GM12878 (cell line): ENCODE data around the gene TBC1D2B. TPM values are rescaled to one million over a fixed set of nuclear protein-coding genes. Genes with fewer than 3 reads are reported as not detected.

ENCODE experiments used
- EED ChIP-seq: sonication (generic); IDR thresholded peaks from 2 replicates; pipeline ENCODE4 v1.6.1; 2016; ENCODE audit warnings: antibody characterized with exemption, low read depth
- ESRRA ChIP-seq: IDR thresholded peaks from 2 replicates; pipeline ENCODE4 v1.6.1; 2012; ENCODE audit warnings: mild to moderate bottlenecking, low read length, improper control_type of control experiment
- IKZF1 ChIP-seq: fragments of 450-650 bp; conservative IDR thresholded peaks from 2 replicates; pipeline ENCODE4 v1.6.1; 2017; ENCODE audit warnings: antibody characterized with exemption, mild to moderate bottlenecking
- IKZF2 ChIP-seq, 2 experiments: fragments of 450-650 bp; IDR thresholded peaks; 2 replicates each; pipeline ENCODE4 v1.6.1; 2017; ENCODE audit warnings: mild to moderate bottlenecking in 2 of 2, moderate library complexity in 2 of 2
- IRF4 ChIP-seq: IDR thresholded peaks from 2 replicates; pipeline ENCODE4 v1.6.1; 2011; ENCODE audit warnings: low read depth, low read length
- MEF2B ChIP-seq: fragments of 450-650 bp; IDR thresholded peaks from 2 replicates; pipeline ENCODE4 v1.6.1; 2018; ENCODE audit warnings: mild to moderate bottlenecking, moderate library complexity; ENCODE audit not compliant: partially characterized antibody, poor library complexity, severe bottlenecking
- NBN ChIP-seq: fragments of 450-650 bp; IDR thresholded peaks from 2 replicates; pipeline ENCODE4 v1.6.1; 2016
- NR2C1 ChIP-seq: fragments of 450-650 bp; IDR thresholded peaks from 2 replicates; pipeline ENCODE4 v1.6.1; 2017; ENCODE audit warnings: antibody characterized with exemption, mild to moderate bottlenecking, moderate library complexity
- POLR2AphosphoS2 ChIP-seq: IDR thresholded peaks from 2 replicates; pipeline ENCODE4 v1.6.1; 2011; ENCODE audit warnings: low read depth, mild to moderate bottlenecking, low read length, improper control_type of control experiment, moderate library complexity
- RAD51 ChIP-seq: fragments of 450-650 bp; IDR thresholded peaks from 2 replicates; pipeline ENCODE4 v1.6.1; 2016; ENCODE audit warnings: moderate library complexity, mild to moderate bottlenecking, inconsistent platforms
- RELA ChIP-seq: fragments of 450-650 bp; IDR thresholded peaks from 2 replicates; pipeline ENCODE4 v1.8.0; 2014; ENCODE audit warnings: borderline replicate concordance; ENCODE audit not compliant: partially characterized antibody
- TCF12 ChIP-seq: IDR thresholded peaks from 2 replicates; pipeline ENCODE4 v1.6.1; 2011; ENCODE audit warnings: low read depth, mild to moderate bottlenecking, low read length
- TCF3 ChIP-seq: IDR thresholded peaks from 2 replicates; pipeline ENCODE4 v1.6.1; 2012; ENCODE audit warnings: low read depth, mild to moderate bottlenecking, low read length, borderline replicate concordance; ENCODE audit not compliant: insufficient read depth
- polyA plus RNA-seq, 11 experiments: library from polyadenylated mRNA; depleted of rRNA in 4 of 11; unstranded in 6 of 11; stranded (reverse) in 5 of 11; fragments of >200 nt; fragmentation: Nextera tagmentation in 4 of 11; fragmentation: Illumina TruSeq in 1 of 11; extraction: Ambion mirVana in 4 of 11; extraction: Trizol in 1 of 11; gene quantifications; 1 replicate in 1 of 11; 2 replicates in 10 of 11; pipeline versions ENCODE4 v1.2.1 to v1.2.3, GENCODE V29; 2011 to 2016; ENCODE audit warnings: inconsistent platforms in 2 of 11, missing spikeins in 2 of 11, low read depth in 1 of 11
- total RNA-seq, 4 experiments: library from RNA; depleted of rRNA in 3 of 4; stranded (reverse); fragments of >200 nt in 3 of 4; fragmentation: Illumina TruSeq in 1 of 4; extraction: Trizol in 1 of 4; gene quantifications; 2 replicates each; pipeline versions ENCODE4 v1.2.1 to v1.2.3, GENCODE V29; 2013 to 2021
- TF ChIP-seq, protein P1 (sequence below): IDR thresholded peaks from 2 replicates; pipeline ENCODE4 v1.6.1; 2012; ENCODE audit warnings: mild to moderate bottlenecking, low read depth, low read length
- TF ChIP-seq, protein P2 (sequence below): fragments of 450-650 bp; IDR thresholded peaks from 2 replicates; pipeline ENCODE4 v1.6.1; 2017; ENCODE audit warnings: mild to moderate bottlenecking, moderate library complexity
- TF ChIP-seq, protein P3 (sequence below): fragments of 450-650 bp; IDR thresholded peaks from 2 replicates; pipeline ENCODE4 v1.6.1; 2017; ENCODE audit warnings: low read depth, mild to moderate bottlenecking, moderate library complexity
- TF ChIP-seq, protein P4 (sequence below): IDR thresholded peaks from 2 replicates; pipeline ENCODE4 v1.6.1; 2011; ENCODE audit warnings: low read depth, mild to moderate bottlenecking, low read length, moderate library complexity, borderline replicate concordance; ENCODE audit errors: extremely low read depth
- TF ChIP-seq, protein P5 (sequence below): fragments of 450-650 bp; IDR thresholded peaks from 2 replicates; pipeline ENCODE4 v1.6.1; 2018; ENCODE audit warnings: mild to moderate bottlenecking, low read depth, moderate library complexity; ENCODE audit not compliant: partially characterized antibody

The TBC1D2B gene
- total and polyA plus RNA-seq, 10 of the 15 experiments (the other 5 are each of a cell fraction or from before 2014, with no cell fraction given) = 1.3 to 53.4 (median 19.4) TPM

DNA sequence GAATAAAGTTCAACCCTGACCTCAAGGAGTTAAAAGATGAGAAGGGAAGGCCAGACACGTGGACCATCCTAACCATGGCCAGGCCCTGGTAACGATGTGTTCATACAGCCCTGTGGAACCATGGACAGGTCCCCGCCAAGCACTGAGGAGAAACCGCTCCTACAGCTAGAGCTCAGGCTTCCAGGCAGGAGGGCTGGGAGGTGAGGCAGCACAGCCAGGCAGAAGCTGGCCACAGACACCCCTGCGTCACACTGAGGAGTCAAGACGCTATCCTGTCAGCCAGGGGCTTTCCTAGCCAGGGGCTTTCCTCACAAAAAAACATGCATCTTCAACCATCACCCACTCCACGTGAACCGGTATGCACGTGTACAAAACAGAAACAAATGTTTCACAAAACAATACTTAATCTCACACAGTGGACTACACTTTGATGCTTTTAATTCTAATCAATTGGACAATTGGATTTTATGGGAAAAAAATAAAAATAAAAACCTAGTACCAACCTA is 73.2 kb downstream of the TBC1D2B start (continued):
- TF ChIP-seq TCF3 (no peak), RAD51 (peak; percentile 74), IKZF2 (IDR thresholded peaks at IDR 0.05) (peak in 1 of 2 experiments; percentile 55; a peak in 1 of 4 replicates), NR2C1 (no peak), TCF12 (no peak), IKZF1 (peak; percentile 40), ESRRA (no peak), NBN (peak; percentile 46; the same call in 1 of the 2 replicates), POLR2AphosphoS2 (no peak), IRF4 (no peak), MEF2B (peak; percentile 55), RELA (peak; percentile 99), EED (0 out of 2 replicates have a peak, but pooled peaks have one; percentile 22)
- TF ChIP-seq, protein P1, sequence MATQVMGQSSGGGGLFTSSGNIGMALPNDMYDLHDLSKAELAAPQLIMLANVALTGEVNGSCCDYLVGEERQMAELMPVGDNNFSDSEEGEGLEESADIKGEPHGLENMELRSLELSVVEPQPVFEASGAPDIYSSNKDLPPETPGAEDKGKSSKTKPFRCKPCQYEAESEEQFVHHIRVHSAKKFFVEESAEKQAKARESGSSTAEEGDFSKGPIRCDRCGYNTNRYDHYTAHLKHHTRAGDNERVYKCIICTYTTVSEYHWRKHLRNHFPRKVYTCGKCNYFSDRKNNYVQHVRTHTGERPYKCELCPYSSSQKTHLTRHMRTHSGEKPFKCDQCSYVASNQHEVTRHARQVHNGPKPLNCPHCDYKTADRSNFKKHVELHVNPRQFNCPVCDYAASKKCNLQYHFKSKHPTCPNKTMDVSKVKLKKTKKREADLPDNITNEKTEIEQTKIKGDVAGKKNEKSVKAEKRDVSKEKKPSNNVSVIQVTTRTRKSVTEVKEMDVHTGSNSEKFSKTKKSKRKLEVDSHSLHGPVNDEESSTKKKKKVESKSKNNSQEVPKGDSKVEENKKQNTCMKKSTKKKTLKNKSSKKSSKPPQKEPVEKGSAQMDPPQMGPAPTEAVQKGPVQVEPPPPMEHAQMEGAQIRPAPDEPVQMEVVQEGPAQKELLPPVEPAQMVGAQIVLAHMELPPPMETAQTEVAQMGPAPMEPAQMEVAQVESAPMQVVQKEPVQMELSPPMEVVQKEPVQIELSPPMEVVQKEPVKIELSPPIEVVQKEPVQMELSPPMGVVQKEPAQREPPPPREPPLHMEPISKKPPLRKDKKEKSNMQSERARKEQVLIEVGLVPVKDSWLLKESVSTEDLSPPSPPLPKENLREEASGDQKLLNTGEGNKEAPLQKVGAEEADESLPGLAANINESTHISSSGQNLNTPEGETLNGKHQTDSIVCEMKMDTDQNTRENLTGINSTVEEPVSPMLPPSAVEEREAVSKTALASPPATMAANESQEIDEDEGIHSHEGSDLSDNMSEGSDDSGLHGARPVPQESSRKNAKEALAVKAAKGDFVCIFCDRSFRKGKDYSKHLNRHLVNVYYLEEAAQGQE = peak; percentile 45; the same call in 1 of the 2 replicates
- TF ChIP-seq, protein P2, sequence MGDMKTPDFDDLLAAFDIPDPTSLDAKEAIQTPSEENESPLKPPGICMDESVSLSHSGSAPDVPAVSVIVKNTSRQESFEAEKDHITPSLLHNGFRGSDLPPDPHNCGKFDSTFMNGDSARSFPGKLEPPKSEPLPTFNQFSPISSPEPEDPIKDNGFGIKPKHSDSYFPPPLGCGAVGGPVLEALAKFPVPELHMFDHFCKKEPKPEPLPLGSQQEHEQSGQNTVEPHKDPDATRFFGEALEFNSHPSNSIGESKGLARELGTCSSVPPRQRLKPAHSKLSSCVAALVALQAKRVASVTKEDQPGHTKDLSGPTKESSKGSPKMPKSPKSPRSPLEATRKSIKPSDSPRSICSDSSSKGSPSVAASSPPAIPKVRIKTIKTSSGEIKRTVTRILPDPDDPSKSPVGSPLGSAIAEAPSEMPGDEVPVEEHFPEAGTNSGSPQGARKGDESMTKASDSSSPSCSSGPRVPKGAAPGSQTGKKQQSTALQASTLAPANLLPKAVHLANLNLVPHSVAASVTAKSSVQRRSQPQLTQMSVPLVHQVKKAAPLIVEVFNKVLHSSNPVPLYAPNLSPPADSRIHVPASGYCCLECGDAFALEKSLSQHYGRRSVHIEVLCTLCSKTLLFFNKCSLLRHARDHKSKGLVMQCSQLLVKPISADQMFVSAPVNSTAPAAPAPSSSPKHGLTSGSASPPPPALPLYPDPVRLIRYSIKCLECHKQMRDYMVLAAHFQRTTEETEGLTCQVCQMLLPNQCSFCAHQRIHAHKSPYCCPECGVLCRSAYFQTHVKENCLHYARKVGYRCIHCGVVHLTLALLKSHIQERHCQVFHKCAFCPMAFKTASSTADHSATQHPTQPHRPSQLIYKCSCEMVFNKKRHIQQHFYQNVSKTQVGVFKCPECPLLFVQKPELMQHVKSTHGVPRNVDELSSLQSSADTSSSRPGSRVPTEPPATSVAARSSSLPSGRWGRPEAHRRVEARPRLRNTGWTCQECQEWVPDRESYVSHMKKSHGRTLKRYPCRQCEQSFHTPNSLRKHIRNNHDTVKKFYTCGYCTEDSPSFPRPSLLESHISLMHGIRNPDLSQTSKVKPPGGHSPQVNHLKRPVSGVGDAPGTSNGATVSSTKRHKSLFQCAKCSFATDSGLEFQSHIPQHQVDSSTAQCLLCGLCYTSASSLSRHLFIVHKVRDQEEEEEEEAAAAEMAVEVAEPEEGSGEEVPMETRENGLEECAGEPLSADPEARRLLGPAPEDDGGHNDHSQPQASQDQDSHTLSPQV = 0 out of 2 replicates have a peak, but pooled peaks have one; percentile 61
- TF ChIP-seq, protein P3, sequence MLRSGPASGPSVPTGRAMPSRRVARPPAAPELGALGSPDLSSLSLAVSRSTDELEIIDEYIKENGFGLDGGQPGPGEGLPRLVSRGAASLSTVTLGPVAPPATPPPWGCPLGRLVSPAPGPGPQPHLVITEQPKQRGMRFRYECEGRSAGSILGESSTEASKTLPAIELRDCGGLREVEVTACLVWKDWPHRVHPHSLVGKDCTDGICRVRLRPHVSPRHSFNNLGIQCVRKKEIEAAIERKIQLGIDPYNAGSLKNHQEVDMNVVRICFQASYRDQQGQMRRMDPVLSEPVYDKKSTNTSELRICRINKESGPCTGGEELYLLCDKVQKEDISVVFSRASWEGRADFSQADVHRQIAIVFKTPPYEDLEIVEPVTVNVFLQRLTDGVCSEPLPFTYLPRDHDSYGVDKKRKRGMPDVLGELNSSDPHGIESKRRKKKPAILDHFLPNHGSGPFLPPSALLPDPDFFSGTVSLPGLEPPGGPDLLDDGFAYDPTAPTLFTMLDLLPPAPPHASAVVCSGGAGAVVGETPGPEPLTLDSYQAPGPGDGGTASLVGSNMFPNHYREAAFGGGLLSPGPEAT = peak; percentile 94
- TF ChIP-seq, protein P4, sequence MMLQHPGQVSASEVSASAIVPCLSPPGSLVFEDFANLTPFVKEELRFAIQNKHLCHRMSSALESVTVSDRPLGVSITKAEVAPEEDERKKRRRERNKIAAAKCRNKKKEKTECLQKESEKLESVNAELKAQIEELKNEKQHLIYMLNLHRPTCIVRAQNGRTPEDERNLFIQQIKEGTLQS = no peak
- TF ChIP-seq, protein P5, sequence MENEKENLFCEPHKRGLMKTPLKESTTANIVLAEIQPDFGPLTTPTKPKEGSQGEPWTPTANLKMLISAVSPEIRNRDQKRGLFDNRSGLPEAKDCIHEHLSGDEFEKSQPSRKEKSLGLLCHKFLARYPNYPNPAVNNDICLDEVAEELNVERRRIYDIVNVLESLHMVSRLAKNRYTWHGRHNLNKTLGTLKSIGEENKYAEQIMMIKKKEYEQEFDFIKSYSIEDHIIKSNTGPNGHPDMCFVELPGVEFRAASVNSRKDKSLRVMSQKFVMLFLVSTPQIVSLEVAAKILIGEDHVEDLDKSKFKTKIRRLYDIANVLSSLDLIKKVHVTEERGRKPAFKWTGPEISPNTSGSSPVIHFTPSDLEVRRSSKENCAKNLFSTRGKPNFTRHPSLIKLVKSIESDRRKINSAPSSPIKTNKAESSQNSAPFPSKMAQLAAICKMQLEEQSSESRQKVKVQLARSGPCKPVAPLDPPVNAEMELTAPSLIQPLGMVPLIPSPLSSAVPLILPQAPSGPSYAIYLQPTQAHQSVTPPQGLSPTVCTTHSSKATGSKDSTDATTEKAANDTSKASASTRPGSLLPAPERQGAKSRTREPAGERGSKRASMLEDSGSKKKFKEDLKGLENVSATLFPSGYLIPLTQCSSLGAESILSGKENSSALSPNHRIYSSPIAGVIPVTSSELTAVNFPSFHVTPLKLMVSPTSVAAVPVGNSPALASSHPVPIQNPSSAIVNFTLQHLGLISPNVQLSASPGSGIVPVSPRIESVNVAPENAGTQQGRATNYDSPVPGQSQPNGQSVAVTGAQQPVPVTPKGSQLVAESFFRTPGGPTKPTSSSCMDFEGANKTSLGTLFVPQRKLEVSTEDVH = no peak
